OCI-LY7 (cell line): ENCODE results near the gene OR5M3. TPM values are rescaled to one million over a fixed set of nuclear protein-coding genes. Genes with fewer than 3 reads are reported as not detected.

Source experiments
- BruUV-seq: library from RNA; stranded (reverse); fragments of 400-500 nt; replicated peaks from 2 replicates; lab custom pipeline; 2021; lab: Mats Ljungman, UMichigan
- CTCF ChIA-PET: fragments of 300-600 bp; sonication (Branson Sonifier 250); formaldehyde crosslinking; loops from one replicate; lab custom pipeline; 2022; ENCODE audit warnings: antibody characterized with exemption; ENCODE audit not compliant: unreplicated experiment; lab: Charles Lee
- POLR2A ChIA-PET: fragments of 300-600 bp; sonication (Branson Sonifier 250); formaldehyde crosslinking; loops from one replicate; lab custom pipeline; 2022; ENCODE audit warnings: antibody characterized with exemption; lab: Charles Lee
- DNase-seq: peaks from one replicate; pipeline ENCODE4 v3.0.0-alpha.2; 2015; ENCODE audit warnings: low spot score
- H2AFZ ChIP-seq: fragments of 200-600 bp; sonication (generic), shearing (Covaris generic); 2 replicates; pipeline ENCODE4 v1.6.1; 2014; ENCODE audit warnings: mild to moderate bottlenecking, antibody characterized with exemption, low read length, moderate library complexity
- H3K27ac ChIP-seq: fragments of 200-600 bp; sonication (generic); 2 replicates; pipeline ENCODE4 v1.5.1; 2014; ENCODE audit warnings: mixed run types, low read depth, mild to moderate bottlenecking, moderate library complexity, low read length, inconsistent platforms; ENCODE audit not compliant: poor library complexity, severe bottlenecking
- H3K36me3 ChIP-seq: fragments of 200-600 bp; sonication (generic); 2 replicates; pipeline ENCODE4 v1.6.1; 2014; ENCODE audit warnings: mild to moderate bottlenecking, antibody characterized with exemption, low read length, moderate library complexity, mixed read lengths; ENCODE audit not compliant: insufficient read depth
- H3K4me1 ChIP-seq: fragments of 200-600 bp; sonication (generic); 2 replicates; pipeline ENCODE4 v1.5.1; 2014; ENCODE audit warnings: mild to moderate bottlenecking, low read length; ENCODE audit not compliant: insufficient read depth, poor library complexity, severe bottlenecking
- H3K4me2 ChIP-seq: fragments of 200-600 bp; sonication (generic); 2 replicates; pipeline ENCODE4 v1.6.1; 2014; ENCODE audit warnings: mild to moderate bottlenecking, low read length
- H3K4me3 ChIP-seq: fragments of 200-600 bp; sonication (generic); 2 replicates; pipeline ENCODE4 v1.5.1; 2014; ENCODE audit warnings: mild to moderate bottlenecking, low read depth, low read length; ENCODE audit not compliant: poor library complexity, severe bottlenecking
- H3K79me2 ChIP-seq: fragments of 200-600 bp; sonication (generic); 2 replicates; pipeline ENCODE4 v1.6.1; 2016; ENCODE audit warnings: low read depth, mild to moderate bottlenecking, low read length, moderate library complexity, mixed read lengths; ENCODE audit not compliant: insufficient read depth
- H3K9me2 ChIP-seq: fragments of 200-600 bp; sonication (generic); 2 replicates; pipeline ENCODE4 v1.6.1; 2016; ENCODE audit warnings: mild to moderate bottlenecking, low read length, mixed read lengths; ENCODE audit not compliant: insufficient read depth
- H3K9me3 ChIP-seq: fragments of 200-600 bp; sonication (generic); 2 replicates; pipeline ENCODE4 v1.6.1; 2014; ENCODE audit warnings: mild to moderate bottlenecking, mixed run types, low read length, mixed read lengths
- H4K20me1 ChIP-seq: fragments of 200-600 bp; sonication (generic); 2 replicates; pipeline ENCODE4 v1.6.1; 2014; ENCODE audit warnings: mild to moderate bottlenecking, antibody characterized with exemption, low read length, moderate library complexity, mixed read lengths; ENCODE audit not compliant: insufficient read depth
- EZH2phosphoT487 ChIP-seq: fragments of 200-600 bp; sonication (generic); IDR thresholded peaks from 2 replicates; pipeline ENCODE4 v1.6.1; 2018; ENCODE audit warnings: low read depth, borderline replicate concordance, mild to moderate bottlenecking, mixed run types, antibody characterized with exemption, low read length, moderate library complexity, mixed read lengths
- intact Hi-C: fragments of 100-400 bp; cut with micrococcal nuclease; formaldehyde crosslinking; loops from one replicate; pipeline ENCODE4 v1.10.0; 2022; ENCODE audit not compliant: unreplicated experiment
- total RNA-seq, 2 experiments: library from RNA; depleted of rRNA in 1 of 2; stranded (reverse); fragments of >200 nt in 1 of 2; shearing (Covaris generic) in 1 of 2; gene quantifications; 2 replicates each; pipeline ENCODE4 v1.2.3, GENCODE V29; 2014 to 2022
- TF ChIP-seq, protein P1 (sequence below): fragments of 200-600 bp; sonication (generic); conservative IDR thresholded peaks from 2 replicates; pipeline ENCODE4 v1.5.1; 2014; ENCODE audit warnings: mild to moderate bottlenecking, antibody characterized with exemption, low read length, moderate library complexity, mixed read lengths

OR5M3 gene
- total RNA-seq, 2 experiments from 2014 or later: not detected

- ChIA-PET CTCF (no interaction called here), POLR2A (no interaction called here)
- H3K79me2 ChIP-seq: no peaks in the 10 kb centered on the region
- no peak overlapping the region for H3K4me2 ChIP-seq
- no peak overlapping the region for H2AFZ ChIP-seq
- BruUV-seq: no TSS peak
- no peaks in the 10 kb centered on the region for H3K36me3 ChIP-seq
- intact Hi-C loops: no loop called here
- TF ChIP-seq, protein P1, sequence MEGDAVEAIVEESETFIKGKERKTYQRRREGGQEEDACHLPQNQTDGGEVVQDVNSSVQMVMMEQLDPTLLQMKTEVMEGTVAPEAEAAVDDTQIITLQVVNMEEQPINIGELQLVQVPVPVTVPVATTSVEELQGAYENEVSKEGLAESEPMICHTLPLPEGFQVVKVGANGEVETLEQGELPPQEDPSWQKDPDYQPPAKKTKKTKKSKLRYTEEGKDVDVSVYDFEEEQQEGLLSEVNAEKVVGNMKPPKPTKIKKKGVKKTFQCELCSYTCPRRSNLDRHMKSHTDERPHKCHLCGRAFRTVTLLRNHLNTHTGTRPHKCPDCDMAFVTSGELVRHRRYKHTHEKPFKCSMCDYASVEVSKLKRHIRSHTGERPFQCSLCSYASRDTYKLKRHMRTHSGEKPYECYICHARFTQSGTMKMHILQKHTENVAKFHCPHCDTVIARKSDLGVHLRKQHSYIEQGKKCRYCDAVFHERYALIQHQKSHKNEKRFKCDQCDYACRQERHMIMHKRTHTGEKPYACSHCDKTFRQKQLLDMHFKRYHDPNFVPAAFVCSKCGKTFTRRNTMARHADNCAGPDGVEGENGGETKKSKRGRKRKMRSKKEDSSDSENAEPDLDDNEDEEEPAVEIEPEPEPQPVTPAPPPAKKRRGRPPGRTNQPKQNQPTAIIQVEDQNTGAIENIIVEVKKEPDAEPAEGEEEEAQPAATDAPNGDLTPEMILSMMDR: no peak
- no peak for TF ChIP-seq EZH2phosphoT487
- no peaks in the 10 kb centered on the region for H3K9me3 ChIP-seq
- no peaks in the 10 kb centered on the region for H3K4me1 ChIP-seq
- H4K20me1 ChIP-seq: no peaks in the 10 kb centered on the region
- DNase-seq: no peak
- no peak overlapping the region for H3K4me3 ChIP-seq
- no peaks in the 10 kb centered on the region for H3K9me2 ChIP-seq
- no peak overlapping the region for H3K27ac ChIP-seq
Measured at GRCh38 chr11:56509439-56509838, 36.3 kb upstream of the OR5M3 start.

DNA sequence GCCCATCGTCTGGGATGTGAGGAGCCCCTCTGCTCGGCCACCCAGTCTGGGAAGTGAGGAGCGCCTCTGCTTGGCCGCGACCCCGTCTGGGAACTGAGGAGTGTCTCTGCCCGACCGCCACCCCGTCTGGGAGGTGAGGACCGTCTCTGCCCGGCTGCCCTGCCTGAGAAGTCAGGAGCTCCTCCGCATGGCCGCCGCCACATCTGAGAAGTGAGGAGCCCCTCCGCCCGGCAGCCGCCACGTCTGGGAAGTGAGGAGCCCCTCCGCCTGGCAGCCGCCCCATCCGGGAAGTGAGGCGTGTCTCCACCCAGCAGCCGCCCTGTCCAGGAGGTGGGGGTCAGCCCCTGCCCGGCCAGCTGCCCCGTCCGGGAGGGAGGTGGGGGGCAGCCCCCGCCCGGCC, 23.9 kb upstream of the OR5M3 start:
- no peaks in the 10 kb centered on the region for H4K20me1 ChIP-seq
- intact Hi-C loops: no loop called here
- H3K9me2 ChIP-seq: no peaks in the 10 kb centered on the region
- H3K27ac ChIP-seq: no peak overlapping the region
- ChIA-PET POLR2A (no interaction called here), CTCF (no interaction called here)
- H3K4me3 ChIP-seq: no peak overlapping the region
- TF ChIP-seq, protein P1: no peak
- TF ChIP-seq EZH2phosphoT487: no peak
- H3K79me2 ChIP-seq: no peaks in the 10 kb centered on the region
- H3K4me2 ChIP-seq: no peak overlapping the region
- H3K36me3 ChIP-seq: no peaks in the 10 kb centered on the region
- no peak overlapping the region for H2AFZ ChIP-seq
- no peak for DNase-seq
- no peaks in the 10 kb centered on the region for H3K4me1 ChIP-seq
- H3K9me3 ChIP-seq: no peaks in the 10 kb centered on the region
- BruUV-seq: no TSS peak

GRCh38 chr11:56495117-56495516, 22.0 kb upstream of the OR5M3 start:
- BruUV-seq: no TSS peak
- no peak for DNase-seq
- Histone ChIP-seq H2AFZ (no peak overlapping the region), H3K4me1 (no peaks in the 10 kb centered on the region), H3K4me3 (no peak overlapping the region), H3K27ac (no peak overlapping the region), H3K9me3 (no peaks in the 10 kb centered on the region), H3K36me3 (no peaks in the 10 kb centered on the region), H4K20me1 (no peaks in the 10 kb centered on the region), H3K79me2 (no peaks in the 10 kb centered on the region), H3K9me2 (no peaks in the 10 kb centered on the region), H3K4me2 (no peak overlapping the region)
- ChIA-PET CTCF (no interaction called here), POLR2A (no interaction called here)
- intact Hi-C loops: no loop called here
- no peak for TF ChIP-seq EZH2phosphoT487
- TF ChIP-seq, protein P1: no peak
